HG03280 (cell line): ENCODE measurements around the gene PPP2R5A.

Experiments used
- ATAC-seq: cut with Tn5 transposase; IDR thresholded peaks from one replicate; pipeline ENCODE4 v1.9.1; 2021; ENCODE audit warnings: mild to moderate bottlenecking, moderate library complexity; ENCODE audit not compliant: unreplicated experiment

PPP2R5A gene

GRCh38 chr1:212401838-212402582 lies 116.8 kb downstream of the PPP2R5A start:
- no peak for ATAC-seq

DNA sequence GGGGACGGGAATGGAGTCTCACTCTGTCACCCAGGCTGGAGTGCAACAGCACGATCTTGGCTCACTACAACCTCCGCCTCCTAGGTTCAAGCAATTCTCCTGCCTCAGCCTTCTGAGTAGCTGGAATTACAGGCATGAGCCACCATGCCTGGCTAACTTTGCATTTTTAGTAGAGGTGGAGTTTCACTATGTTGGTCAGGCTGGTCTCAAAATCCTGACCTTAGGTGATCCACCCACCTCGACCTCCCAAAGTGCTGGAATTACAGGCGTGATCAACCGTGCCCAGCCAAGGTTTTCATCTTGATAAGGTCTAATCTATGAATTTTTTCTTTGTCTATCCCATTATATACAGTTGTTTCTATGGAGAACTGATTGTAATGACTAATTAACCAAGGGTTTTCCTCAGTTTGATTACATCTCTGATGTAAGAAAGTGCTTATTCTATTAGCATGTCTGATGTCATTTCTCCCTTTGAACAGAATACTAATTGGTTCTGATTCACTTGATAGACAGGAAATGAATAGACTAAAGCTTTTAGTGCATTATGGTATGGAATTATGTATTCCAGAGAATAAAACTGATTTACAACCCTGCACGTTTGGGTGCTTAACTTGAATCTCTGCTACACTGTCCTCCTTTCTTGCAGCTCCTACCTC lies 117.6 kb downstream of the PPP2R5A start:
- no peak for ATAC-seq

DNA sequence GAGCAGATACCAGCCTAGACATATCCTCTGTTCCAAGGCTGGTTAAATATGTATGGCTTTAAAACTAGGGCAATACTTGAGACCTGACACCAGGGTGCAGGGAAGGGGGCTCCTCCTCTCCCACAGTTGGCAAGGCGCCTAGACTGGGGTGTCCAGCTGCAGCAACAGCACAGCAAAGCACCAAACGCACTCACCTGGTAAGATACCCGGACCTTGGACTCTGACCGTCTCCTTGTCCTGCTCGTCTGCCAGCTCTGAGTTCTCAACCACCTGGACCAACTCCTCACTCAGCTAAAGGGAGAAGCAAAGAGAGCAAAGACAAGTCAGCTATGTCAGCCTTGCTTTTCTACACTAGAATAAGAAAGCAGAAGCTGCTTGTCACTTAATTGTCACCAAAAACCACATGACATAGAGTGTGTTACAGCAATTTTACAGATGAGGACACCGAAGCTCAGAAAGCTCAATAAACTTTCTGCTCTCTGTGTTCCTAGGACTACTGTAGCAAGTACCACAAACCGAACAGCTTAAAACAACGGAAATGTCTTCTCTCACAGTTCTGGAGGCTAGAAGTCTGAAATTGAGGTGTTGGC lies 125.1 kb downstream of the PPP2R5A start:
- no peak for ATAC-seq
